Measurements from ENCODE around the gene KRTAP16-1. TPM values are rescaled to one million over a fixed set of nuclear protein-coding genes. Genes with fewer than 3 reads are reported as not detected.

The KRTAP16-1 gene
- total and polyA plus RNA-seq, 2 donors (not counting 3 experiments of a cell fraction or from before 2014, with no cell fraction given), result not detected

GRCh38 chr17:41338961-41339485 lies 29.9 kb upstream of the KRTAP16-1 start:
- no peaks in the 10 kb centered on the region for H4K20me1 ChIP-seq (replicated peaks; ENCODE audit: control insufficient read depth, extremely low read depth, insufficient read depth, low read length)
- no peak overlapping the region for H2AFZ ChIP-seq (ENCODE audit: low read depth, low read length)
- no peaks in the 10 kb centered on the region for H3K36me3 ChIP-seq (ENCODE audit: control insufficient read depth in 2 of 2, extremely low read depth in 1 of 2, insufficient read depth in 2 of 2, low read length in 2 of 2)
- dilution Hi-C loops (cut with MboI; ENCODE audit: extremely low pct_ligation_motif_present, low sequenced_read_pairs) (no loop called here), intact Hi-C loops (cut with micrococcal nuclease) (no loop called here)
- ChIA-PET CTCF (interaction anchor here (0.9 to 1.0 kb wide), 2 partner anchors 9 to 79 kb away, joined by 3 read pairs; no protein-coding TSS in a partner anchor), POLR2A (no interaction called here)
- no peak overlapping the region for H3K9ac ChIP-seq (replicated peaks; ENCODE audit: extremely low read depth, insufficient read depth, low read length)
- no peak overlapping the region for H3K4me2 ChIP-seq (ENCODE audit: insufficient read depth, low read length)
- H3K4me1 ChIP-seq (ENCODE audit: control insufficient read depth, extremely low read depth, insufficient read depth, low read length), result no peaks in the 10 kb centered on the region
- H3K27ac ChIP-seq (ENCODE audit: insufficient read depth, low read depth, low read length), result no peak overlapping the region
- no TSS peak for BruUV-seq (replicated peaks)
- no peaks in the 10 kb centered on the region for H3K9me3 ChIP-seq (replicated peaks; ENCODE audit: control insufficient read depth, insufficient read depth, low read length)
- no peaks in the 10 kb centered on the region for H3K9me1 ChIP-seq (replicated peaks; ENCODE audit: control insufficient read depth, extremely low read depth, insufficient read depth, low read length)
- DNase-seq (ENCODE audit: low read depth, low spot score) (no peak), FAIRE-seq (no peak)
- H3K4me3 ChIP-seq (replicated peaks in 1 of 3; ENCODE audit: insufficient read depth in 1 of 3, low read depth in 1 of 3, low read length in 3 of 3), result no peak overlapping the region
- TF ChIP-seq JUN (IDR thresholded peaks at IDR 0.05; ENCODE audit: borderline replicate concordance, insufficient read depth, insufficient read length, low read depth) (no peak), POLR2A (IDR thresholded peaks at IDR 0.05; ENCODE audit: low read depth, low read length) (no peak), EZH2 (IDR thresholded peaks at IDR 0.05; ENCODE audit: borderline replicate concordance, low read depth, low read length, severe bottlenecking) (no peak), FOS (IDR thresholded peaks at IDR 0.05; ENCODE audit: borderline replicate concordance, insufficient read depth, low read length) (no peak), GATA2 (IDR thresholded peaks at IDR 0.05; ENCODE audit: insufficient read depth, insufficient read length, low read depth, low read length) (no peak), MYC (IDR thresholded peaks at IDR 0.05; ENCODE audit: low read depth, low read length) (no peak), POLR2AphosphoS5 (IDR thresholded peaks at IDR 0.05; ENCODE audit: insufficient read depth, low read depth, low read length) (no peak)
- TF ChIP-seq, protein P1, sequence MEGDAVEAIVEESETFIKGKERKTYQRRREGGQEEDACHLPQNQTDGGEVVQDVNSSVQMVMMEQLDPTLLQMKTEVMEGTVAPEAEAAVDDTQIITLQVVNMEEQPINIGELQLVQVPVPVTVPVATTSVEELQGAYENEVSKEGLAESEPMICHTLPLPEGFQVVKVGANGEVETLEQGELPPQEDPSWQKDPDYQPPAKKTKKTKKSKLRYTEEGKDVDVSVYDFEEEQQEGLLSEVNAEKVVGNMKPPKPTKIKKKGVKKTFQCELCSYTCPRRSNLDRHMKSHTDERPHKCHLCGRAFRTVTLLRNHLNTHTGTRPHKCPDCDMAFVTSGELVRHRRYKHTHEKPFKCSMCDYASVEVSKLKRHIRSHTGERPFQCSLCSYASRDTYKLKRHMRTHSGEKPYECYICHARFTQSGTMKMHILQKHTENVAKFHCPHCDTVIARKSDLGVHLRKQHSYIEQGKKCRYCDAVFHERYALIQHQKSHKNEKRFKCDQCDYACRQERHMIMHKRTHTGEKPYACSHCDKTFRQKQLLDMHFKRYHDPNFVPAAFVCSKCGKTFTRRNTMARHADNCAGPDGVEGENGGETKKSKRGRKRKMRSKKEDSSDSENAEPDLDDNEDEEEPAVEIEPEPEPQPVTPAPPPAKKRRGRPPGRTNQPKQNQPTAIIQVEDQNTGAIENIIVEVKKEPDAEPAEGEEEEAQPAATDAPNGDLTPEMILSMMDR (IDR thresholded peaks at IDR 0.05; ENCODE audit: extremely low read depth in 1 of 2, insufficient read depth in 1 of 2, low read depth in 1 of 2, low read length in 2 of 2), result no peak
- TF ChIP-seq, protein P2, sequence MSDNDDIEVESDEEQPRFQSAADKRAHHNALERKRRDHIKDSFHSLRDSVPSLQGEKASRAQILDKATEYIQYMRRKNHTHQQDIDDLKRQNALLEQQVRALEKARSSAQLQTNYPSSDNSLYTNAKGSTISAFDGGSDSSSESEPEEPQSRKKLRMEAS (IDR thresholded peaks at IDR 0.05; ENCODE audit: insufficient read depth, insufficient read length), result no peak
- no peaks in the 10 kb centered on the region for H3K79me2 ChIP-seq (ENCODE audit: control insufficient read depth, insufficient read depth, low read length)
- H3K27me3 ChIP-seq (ENCODE audit: control insufficient read depth in 2 of 2, insufficient read depth in 2 of 2, low read length in 2 of 2), result no peaks in the 10 kb centered on the region

Data from endothelial cell of umbilical vein (primary cell).